ENCODE data around the gene TEX22.

The TEX22 gene

GRCh38 chr14:105400016-105400415, 1.7 kb downstream of the TEX22 start:
- no peak for DNase-seq (ENCODE audit: low spot score)

GRCh38 chr14:105401699-105402098, 3.4 kb downstream of the TEX22 start:
- DNase-seq (ENCODE audit: low spot score), result no peak

- no peak for DNase-seq (ENCODE audit: low spot score)
Observed at GRCh38 chr14:105408592-105408991, 10.3 kb downstream of the TEX22 start.

GRCh38 chr14:105409364-105409763, 11.0 kb downstream of the TEX22 start:
- no peak for DNase-seq (ENCODE audit: low spot score)

- DNase-seq (ENCODE audit: low spot score), result no peak
Observed at GRCh38 chr14:105410642-105411016, 12.3 kb downstream of the TEX22 start.

- DNase-seq (ENCODE audit: low spot score), result peak; percentile 41
Observed at GRCh38 chr14:105411017-105411941, 12.9 kb downstream of the TEX22 start.

- DNase-seq (ENCODE audit: low spot score), result no peak
Observed at GRCh38 chr14:105411985-105412770, 13.8 kb downstream of the TEX22 start.

GRCh38 chr14:105412771-105413543, 14.6 kb downstream of the TEX22 start:
- DNase-seq (ENCODE audit: low spot score), result no peak

GRCh38 chr14:105413544-105413886, 15.2 kb downstream of the TEX22 start:
- no peak for DNase-seq (ENCODE audit: low spot score)

- DNase-seq (ENCODE audit: low spot score), result peak; percentile 27
Observed at GRCh38 chr14:105414456-105415371, 16.4 kb downstream of the TEX22 start.

GRCh38 chr14:105415481-105416428, 17.4 kb downstream of the TEX22 start:
- no peak for DNase-seq (ENCODE audit: low spot score)

GRCh38 chr14:105416671-105417070, 18.3 kb downstream of the TEX22 start:
- no peak for DNase-seq (ENCODE audit: low spot score)

- no peak for DNase-seq (ENCODE audit: low spot score)
Observed at GRCh38 chr14:105417690-105418121, 19.4 kb downstream of the TEX22 start.

GRCh38 chr14:105418269-105419194, 20.2 kb downstream of the TEX22 start:
- no peak for DNase-seq (ENCODE audit: low spot score)

- peak; percentile 37 for DNase-seq (ENCODE audit: low spot score)
Observed at GRCh38 chr14:105419195-105420091, 21.1 kb downstream of the TEX22 start, which contains the start of gene MTA1. MTA1 (plus strand) TSS chr14:105419827; CDS start chr14:105420036, 209 bp downstream.

GRCh38 chr14:105420101-105420973, 22.0 kb downstream of the TEX22 start:
- DNase-seq (ENCODE audit: low spot score), result no peak
